ENCODE data around the gene C11orf52.

C11orf52 gene

GRCh38 chr11:111936040-111936540 lies 17.4 kb downstream of the C11orf52 start:
- Histone ChIP-seq H3K27me3 (ENCODE audit: insufficient read depth, low read length) (no peaks in the 10 kb centered on the region), H3K36me3 (ENCODE audit: insufficient read depth, low read length) (peaks cover 12% of the 10 kb centered on the region), H3K4me1 (ENCODE audit: insufficient read depth, low read length) (peaks cover 49% of the 10 kb centered on the region), H2AFZ (ENCODE audit: low read depth, low read length) (no peak overlapping the region), H3K4me3 (ENCODE audit: low read length) (peak overlapping the region; percentile 50), H3K9me3 (ENCODE audit: low read length) (no peaks in the 10 kb centered on the region)

- Histone ChIP-seq H3K36me3 (ENCODE audit: insufficient read depth, low read length) (peaks cover 16% of the 10 kb centered on the region), H3K9me3 (ENCODE audit: low read length) (no peaks in the 10 kb centered on the region), H3K27me3 (ENCODE audit: insufficient read depth, low read length) (no peaks in the 10 kb centered on the region), H3K4me3 (ENCODE audit: low read length) (peak overlapping the region; percentile 50), H2AFZ (ENCODE audit: low read depth, low read length) (no peak overlapping the region), H3K4me1 (ENCODE audit: insufficient read depth, low read length) (peaks cover 49% of the 10 kb centered on the region)
Observed at GRCh38 chr11:111937461-111937769, 18.7 kb downstream of the C11orf52 start.

- Histone ChIP-seq H3K36me3 (ENCODE audit: insufficient read depth, low read length) (peaks cover 13% of the 10 kb centered on the region), H3K4me1 (ENCODE audit: insufficient read depth, low read length) (peaks cover 49% of the 10 kb centered on the region), H3K9me3 (ENCODE audit: low read length) (no peaks in the 10 kb centered on the region), H2AFZ (ENCODE audit: low read depth, low read length) (no peak overlapping the region), H3K4me3 (ENCODE audit: low read length) (peak overlapping the region; percentile 50), H3K27me3 (ENCODE audit: insufficient read depth, low read length) (no peaks in the 10 kb centered on the region)
Observed at GRCh38 chr11:111937844-111938243, 19.1 kb downstream of the C11orf52 start.

- Histone ChIP-seq H3K4me3 (ENCODE audit: low read length) (no peak overlapping the region), H3K36me3 (ENCODE audit: insufficient read depth, low read length) (peaks cover 13% of the 10 kb centered on the region), H2AFZ (ENCODE audit: low read depth, low read length) (no peak overlapping the region), H3K4me1 (ENCODE audit: insufficient read depth, low read length) (peaks cover 49% of the 10 kb centered on the region), H3K27me3 (ENCODE audit: insufficient read depth, low read length) (no peaks in the 10 kb centered on the region), H3K9me3 (ENCODE audit: low read length) (no peaks in the 10 kb centered on the region)
Observed at GRCh38 chr11:111938687-111939160, 20.0 kb downstream of the C11orf52 start.

- Histone ChIP-seq H3K36me3 (ENCODE audit: insufficient read depth, low read length) (peaks cover 22% of the 10 kb centered on the region), H3K27me3 (ENCODE audit: insufficient read depth, low read length) (no peaks in the 10 kb centered on the region), H2AFZ (ENCODE audit: low read depth, low read length) (no peak overlapping the region), H3K9me3 (ENCODE audit: low read length) (no peaks in the 10 kb centered on the region), H3K4me3 (ENCODE audit: low read length) (no peak overlapping the region), H3K4me1 (ENCODE audit: insufficient read depth, low read length) (peaks cover 37% of the 10 kb centered on the region)
Observed at GRCh38 chr11:111939836-111940604, 21.3 kb downstream of the C11orf52 start.

- Histone ChIP-seq H3K9me3 (ENCODE audit: low read length) (no peaks in the 10 kb centered on the region), H3K4me1 (ENCODE audit: insufficient read depth, low read length) (peaks cover 18% of the 10 kb centered on the region), H3K36me3 (ENCODE audit: insufficient read depth, low read length) (peaks cover 22% of the 10 kb centered on the region), H3K4me3 (ENCODE audit: low read length) (no peak overlapping the region), H3K27me3 (ENCODE audit: insufficient read depth, low read length) (no peaks in the 10 kb centered on the region), H2AFZ (ENCODE audit: low read depth, low read length) (no peak overlapping the region)
Observed at GRCh38 chr11:111941963-111942362, 23.2 kb downstream of the C11orf52 start.

- Histone ChIP-seq H3K27me3 (ENCODE audit: insufficient read depth, low read length) (no peaks in the 10 kb centered on the region), H3K4me1 (ENCODE audit: insufficient read depth, low read length) (peaks cover 14% of the 10 kb centered on the region), H2AFZ (ENCODE audit: low read depth, low read length) (no peak overlapping the region), H3K36me3 (ENCODE audit: insufficient read depth, low read length) (peaks cover 24% of the 10 kb centered on the region), H3K4me3 (ENCODE audit: low read length) (no peak overlapping the region), H3K9me3 (ENCODE audit: low read length) (no peaks in the 10 kb centered on the region)
Observed at GRCh38 chr11:111942829-111943228, 24.1 kb downstream of the C11orf52 start.

- no peaks in the 10 kb centered on the region for H3K27me3 ChIP-seq (ENCODE audit: insufficient read depth, low read length)
- no peak overlapping the region for H3K4me3 ChIP-seq (ENCODE audit: low read length)
- peaks cover 24% of the 10 kb centered on the region for H3K36me3 ChIP-seq (ENCODE audit: insufficient read depth, low read length)
- no peaks in the 10 kb centered on the region for H3K9me3 ChIP-seq (ENCODE audit: low read length)
- no peak overlapping the region for H2AFZ ChIP-seq (ENCODE audit: low read depth, low read length)
- peaks cover under 1% of the 10 kb centered on the region for H3K4me1 ChIP-seq (ENCODE audit: insufficient read depth, low read length)
Observed at GRCh38 chr11:111944139-111944538, 25.4 kb downstream of the C11orf52 start.

GRCh38 chr11:111944651-111945051 lies 25.9 kb downstream of the C11orf52 start:
- Histone ChIP-seq H3K4me3 (ENCODE audit: low read length) (no peak overlapping the region), H3K27me3 (ENCODE audit: insufficient read depth, low read length) (no peaks in the 10 kb centered on the region)

GRCh38 chr11:111945198-111945597 lies 26.5 kb downstream of the C11orf52 start:
- no peaks in the 10 kb centered on the region for H3K27me3 ChIP-seq (ENCODE audit: insufficient read depth, low read length)
- no peaks in the 10 kb centered on the region for H3K9me3 ChIP-seq (ENCODE audit: low read length)
- H3K4me1 ChIP-seq (ENCODE audit: insufficient read depth, low read length), result no peaks in the 10 kb centered on the region
- H3K36me3 ChIP-seq (ENCODE audit: insufficient read depth, low read length), result peaks cover 20% of the 10 kb centered on the region
- H3K4me3 ChIP-seq (ENCODE audit: low read length), result no peak overlapping the region
- no peak overlapping the region for H2AFZ ChIP-seq (ENCODE audit: low read depth, low read length)

More at GRCh38 chr11:111944651-111945051, 25.9 kb downstream of the C11orf52 start:
- Histone ChIP-seq H2AFZ (ENCODE audit: low read depth, low read length) (no peak overlapping the region), H3K36me3 (ENCODE audit: insufficient read depth, low read length) (peaks cover 24% of the 10 kb centered on the region), H3K9me3 (ENCODE audit: low read length) (no peaks in the 10 kb centered on the region), H3K4me1 (ENCODE audit: insufficient read depth, low read length) (no peaks in the 10 kb centered on the region)

GRCh38 chr11:111946499-111946898 lies 27.8 kb downstream of the C11orf52 start:
- Histone ChIP-seq H3K4me1 (ENCODE audit: insufficient read depth, low read length) (no peaks in the 10 kb centered on the region), H3K9me3 (ENCODE audit: low read length) (no peaks in the 10 kb centered on the region), H3K36me3 (ENCODE audit: insufficient read depth, low read length) (peaks cover 15% of the 10 kb centered on the region), H2AFZ (ENCODE audit: low read depth, low read length) (no peak overlapping the region), H3K27me3 (ENCODE audit: insufficient read depth, low read length) (no peaks in the 10 kb centered on the region), H3K4me3 (ENCODE audit: low read length) (no peak overlapping the region)

- H3K36me3 ChIP-seq (ENCODE audit: insufficient read depth, low read length), result peaks cover 12% of the 10 kb centered on the region
- no peaks in the 10 kb centered on the region for H3K9me3 ChIP-seq (ENCODE audit: low read length)
- no peak overlapping the region for H3K4me3 ChIP-seq (ENCODE audit: low read length)
- no peaks in the 10 kb centered on the region for H3K27me3 ChIP-seq (ENCODE audit: insufficient read depth, low read length)
- H2AFZ ChIP-seq (ENCODE audit: low read depth, low read length), result no peak overlapping the region
- H3K4me1 ChIP-seq (ENCODE audit: insufficient read depth, low read length), result no peaks in the 10 kb centered on the region
Observed at GRCh38 chr11:111947143-111947542, 28.4 kb downstream of the C11orf52 start.

- no peak overlapping the region for H3K4me3 ChIP-seq (ENCODE audit: low read length)
- no peaks in the 10 kb centered on the region for H3K27me3 ChIP-seq (ENCODE audit: insufficient read depth, low read length)
- no peak overlapping the region for H2AFZ ChIP-seq (ENCODE audit: low read depth, low read length)
- peaks cover 2% of the 10 kb centered on the region for H3K36me3 ChIP-seq (ENCODE audit: insufficient read depth, low read length)
- H3K4me1 ChIP-seq (ENCODE audit: insufficient read depth, low read length), result no peaks in the 10 kb centered on the region
- H3K9me3 ChIP-seq (ENCODE audit: low read length), result peaks cover 2% of the 10 kb centered on the region
Observed at GRCh38 chr11:111949519-111950426, 31.1 kb downstream of the C11orf52 start.

Data from neuron (in vitro differentiated cells).